H1 (cell line): ENCODE data around the gene NF1. TPM values are rescaled to one million over a fixed set of nuclear protein-coding genes. Genes with fewer than 3 reads are reported as not detected.

Experiments
- BCL11A ChIP-seq, 2 experiments: IDR thresholded peaks; one replicate each; pipeline ENCODE4 v1.6.1; 2011; ENCODE audit warnings: low read depth in 2 of 2, low read length in 2 of 2, mild to moderate bottlenecking in 2 of 2
- BRCA1 ChIP-seq: IDR thresholded peaks from 2 replicates; pipeline ENCODE4 v1.6.1; 2012; ENCODE audit warnings: low read depth, low read length, improper control_type of control experiment
- PHF8 ChIP-seq: fragments of 200-600 bp; sonication (generic); conservative IDR thresholded peaks from 2 replicates; pipeline ENCODE4 v1.7.1; 2012; ENCODE audit warnings: low read depth, mild to moderate bottlenecking, inconsistent platforms, low read length, moderate library complexity
- POLR2AphosphoS5 ChIP-seq: IDR thresholded peaks from 2 replicates; pipeline ENCODE4 v1.6.1; 2011; ENCODE audit warnings: low read depth, low read length
- TAF7 ChIP-seq: optimal IDR thresholded peaks from 2 replicates; pipeline ENCODE3; 2011; ENCODE audit warnings: low read depth, mild to moderate bottlenecking, inconsistent platforms, low read length, moderate library complexity, borderline replicate concordance
- polyA plus RNA-seq, 7 experiments: library from polyadenylated mRNA; depleted of rRNA in 3 of 7; stranded (reverse) in 5 of 7; unstranded in 2 of 7; fragments of >200 nt in 5 of 7; fragments of 200-250 nt in 2 of 7; gene quantifications; 1 replicate in 5 of 7; 2 replicates in 1 of 7; 4 replicates in 1 of 7; pipeline versions ENCODE4 v1.2.1 to v1.2.3, GENCODE V29; 2011 to 2013; ENCODE audit warnings: missing spikeins in 2 of 7, mixed read lengths in 2 of 7
- total RNA-seq: library from RNA; stranded (reverse); fragmentation: NEBNext Ultra II Directional; extraction: Animal tissue kit (Norgen Biotek cat#: 25700); gene quantifications from 2 replicates; pipeline ENCODE4 v1.2.1, GENCODE V29; 2021
- TF ChIP-seq, protein P1 (sequence below): fragments of 300-600 bp; sonication (generic); IDR thresholded peaks from 2 replicates; pipeline ENCODE4 v1.7.1; 2012; ENCODE audit warnings: low read length, moderate library complexity, mild to moderate bottlenecking, inconsistent platforms; ENCODE audit not compliant: insufficient replicate concordance

The NF1 gene
- total and polyA plus RNA-seq, 2 of the 8 experiments (the other 6 are each of a cell fraction or from before 2014, with no cell fraction given), result 19.3 to 29.6 TPM

DNA sequence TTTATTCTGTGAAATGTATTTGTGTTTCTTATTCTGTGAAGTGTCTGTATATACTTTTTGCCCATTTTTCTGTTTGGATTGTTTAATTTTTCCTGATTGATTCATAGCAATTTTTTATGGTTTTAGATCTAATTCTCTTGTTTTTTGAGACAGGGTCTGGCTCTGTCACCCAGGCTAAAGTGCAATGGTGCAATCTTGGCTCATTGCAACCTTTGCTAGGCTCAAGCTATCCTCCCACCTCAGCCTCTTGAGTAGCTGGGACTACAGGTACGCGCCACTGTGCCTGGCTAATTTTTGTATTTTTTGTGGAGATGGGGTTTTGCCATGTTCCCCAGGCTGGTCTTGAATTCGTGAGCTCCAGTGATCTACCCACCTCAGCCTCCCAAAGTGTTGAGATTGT is 31.5 kb downstream of the NF1 start (continued):
- TF ChIP-seq BRCA1, result no peak
- TF ChIP-seq PHF8, result no peak
- no peak for TF ChIP-seq POLR2AphosphoS5
- TF ChIP-seq BCL11A (IDR thresholded peaks at IDR 0.05; ENCODE audit: low read depth in 2 of 2, low read length in 2 of 2), result no peak
- no peak for TF ChIP-seq TAF7
- TF ChIP-seq, protein P1, sequence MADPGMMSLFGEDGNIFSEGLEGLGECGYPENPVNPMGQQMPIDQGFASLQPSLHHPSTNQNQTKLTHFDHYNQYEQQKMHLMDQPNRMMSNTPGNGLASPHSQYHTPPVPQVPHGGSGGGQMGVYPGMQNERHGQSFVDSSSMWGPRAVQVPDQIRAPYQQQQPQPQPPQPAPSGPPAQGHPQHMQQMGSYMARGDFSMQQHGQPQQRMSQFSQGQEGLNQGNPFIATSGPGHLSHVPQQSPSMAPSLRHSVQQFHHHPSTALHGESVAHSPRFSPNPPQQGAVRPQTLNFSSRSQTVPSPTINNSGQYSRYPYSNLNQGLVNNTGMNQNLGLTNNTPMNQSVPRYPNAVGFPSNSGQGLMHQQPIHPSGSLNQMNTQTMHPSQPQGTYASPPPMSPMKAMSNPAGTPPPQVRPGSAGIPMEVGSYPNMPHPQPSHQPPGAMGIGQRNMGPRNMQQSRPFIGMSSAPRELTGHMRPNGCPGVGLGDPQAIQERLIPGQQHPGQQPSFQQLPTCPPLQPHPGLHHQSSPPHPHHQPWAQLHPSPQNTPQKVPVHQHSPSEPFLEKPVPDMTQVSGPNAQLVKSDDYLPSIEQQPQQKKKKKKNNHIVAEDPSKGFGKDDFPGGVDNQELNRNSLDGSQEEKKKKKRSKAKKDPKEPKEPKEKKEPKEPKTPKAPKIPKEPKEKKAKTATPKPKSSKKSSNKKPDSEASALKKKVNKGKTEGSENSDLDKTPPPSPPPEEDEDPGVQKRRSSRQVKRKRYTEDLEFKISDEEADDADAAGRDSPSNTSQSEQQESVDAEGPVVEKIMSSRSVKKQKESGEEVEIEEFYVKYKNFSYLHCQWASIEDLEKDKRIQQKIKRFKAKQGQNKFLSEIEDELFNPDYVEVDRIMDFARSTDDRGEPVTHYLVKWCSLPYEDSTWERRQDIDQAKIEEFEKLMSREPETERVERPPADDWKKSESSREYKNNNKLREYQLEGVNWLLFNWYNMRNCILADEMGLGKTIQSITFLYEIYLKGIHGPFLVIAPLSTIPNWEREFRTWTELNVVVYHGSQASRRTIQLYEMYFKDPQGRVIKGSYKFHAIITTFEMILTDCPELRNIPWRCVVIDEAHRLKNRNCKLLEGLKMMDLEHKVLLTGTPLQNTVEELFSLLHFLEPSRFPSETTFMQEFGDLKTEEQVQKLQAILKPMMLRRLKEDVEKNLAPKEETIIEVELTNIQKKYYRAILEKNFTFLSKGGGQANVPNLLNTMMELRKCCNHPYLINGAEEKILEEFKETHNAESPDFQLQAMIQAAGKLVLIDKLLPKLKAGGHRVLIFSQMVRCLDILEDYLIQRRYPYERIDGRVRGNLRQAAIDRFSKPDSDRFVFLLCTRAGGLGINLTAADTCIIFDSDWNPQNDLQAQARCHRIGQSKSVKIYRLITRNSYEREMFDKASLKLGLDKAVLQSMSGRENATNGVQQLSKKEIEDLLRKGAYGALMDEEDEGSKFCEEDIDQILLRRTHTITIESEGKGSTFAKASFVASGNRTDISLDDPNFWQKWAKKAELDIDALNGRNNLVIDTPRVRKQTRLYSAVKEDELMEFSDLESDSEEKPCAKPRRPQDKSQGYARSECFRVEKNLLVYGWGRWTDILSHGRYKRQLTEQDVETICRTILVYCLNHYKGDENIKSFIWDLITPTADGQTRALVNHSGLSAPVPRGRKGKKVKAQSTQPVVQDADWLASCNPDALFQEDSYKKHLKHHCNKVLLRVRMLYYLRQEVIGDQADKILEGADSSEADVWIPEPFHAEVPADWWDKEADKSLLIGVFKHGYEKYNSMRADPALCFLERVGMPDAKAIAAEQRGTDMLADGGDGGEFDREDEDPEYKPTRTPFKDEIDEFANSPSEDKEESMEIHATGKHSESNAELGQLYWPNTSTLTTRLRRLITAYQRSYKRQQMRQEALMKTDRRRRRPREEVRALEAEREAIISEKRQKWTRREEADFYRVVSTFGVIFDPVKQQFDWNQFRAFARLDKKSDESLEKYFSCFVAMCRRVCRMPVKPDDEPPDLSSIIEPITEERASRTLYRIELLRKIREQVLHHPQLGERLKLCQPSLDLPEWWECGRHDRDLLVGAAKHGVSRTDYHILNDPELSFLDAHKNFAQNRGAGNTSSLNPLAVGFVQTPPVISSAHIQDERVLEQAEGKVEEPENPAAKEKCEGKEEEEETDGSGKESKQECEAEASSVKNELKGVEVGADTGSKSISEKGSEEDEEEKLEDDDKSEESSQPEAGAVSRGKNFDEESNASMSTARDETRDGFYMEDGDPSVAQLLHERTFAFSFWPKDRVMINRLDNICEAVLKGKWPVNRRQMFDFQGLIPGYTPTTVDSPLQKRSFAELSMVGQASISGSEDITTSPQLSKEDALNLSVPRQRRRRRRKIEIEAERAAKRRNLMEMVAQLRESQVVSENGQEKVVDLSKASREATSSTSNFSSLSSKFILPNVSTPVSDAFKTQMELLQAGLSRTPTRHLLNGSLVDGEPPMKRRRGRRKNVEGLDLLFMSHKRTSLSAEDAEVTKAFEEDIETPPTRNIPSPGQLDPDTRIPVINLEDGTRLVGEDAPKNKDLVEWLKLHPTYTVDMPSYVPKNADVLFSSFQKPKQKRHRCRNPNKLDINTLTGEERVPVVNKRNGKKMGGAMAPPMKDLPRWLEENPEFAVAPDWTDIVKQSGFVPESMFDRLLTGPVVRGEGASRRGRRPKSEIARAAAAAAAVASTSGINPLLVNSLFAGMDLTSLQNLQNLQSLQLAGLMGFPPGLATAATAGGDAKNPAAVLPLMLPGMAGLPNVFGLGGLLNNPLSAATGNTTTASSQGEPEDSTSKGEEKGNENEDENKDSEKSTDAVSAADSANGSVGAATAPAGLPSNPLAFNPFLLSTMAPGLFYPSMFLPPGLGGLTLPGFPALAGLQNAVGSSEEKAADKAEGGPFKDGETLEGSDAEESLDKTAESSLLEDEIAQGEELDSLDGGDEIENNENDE, result no peak
